DND-41 (cell line): ENCODE measurements around the gene RNF151.

Experiments
- EZH2 ChIP-seq: IDR thresholded peaks from 3 replicates; pipeline ENCODE4 v1.6.1; 2012; ENCODE audit warnings: borderline replicate concordance, low read depth, mild to moderate bottlenecking, moderate library complexity, low read length, inconsistent platforms; ENCODE audit not compliant: severe bottlenecking
- TF ChIP-seq, protein P1 (sequence below): IDR thresholded peaks from 2 replicates; pipeline ENCODE4 v1.5.1; 2012; ENCODE audit warnings: borderline replicate concordance, low read length, moderate library complexity, mild to moderate bottlenecking; ENCODE audit not compliant: poor library complexity, severe bottlenecking; ENCODE audit errors: extremely low read depth

DNA sequence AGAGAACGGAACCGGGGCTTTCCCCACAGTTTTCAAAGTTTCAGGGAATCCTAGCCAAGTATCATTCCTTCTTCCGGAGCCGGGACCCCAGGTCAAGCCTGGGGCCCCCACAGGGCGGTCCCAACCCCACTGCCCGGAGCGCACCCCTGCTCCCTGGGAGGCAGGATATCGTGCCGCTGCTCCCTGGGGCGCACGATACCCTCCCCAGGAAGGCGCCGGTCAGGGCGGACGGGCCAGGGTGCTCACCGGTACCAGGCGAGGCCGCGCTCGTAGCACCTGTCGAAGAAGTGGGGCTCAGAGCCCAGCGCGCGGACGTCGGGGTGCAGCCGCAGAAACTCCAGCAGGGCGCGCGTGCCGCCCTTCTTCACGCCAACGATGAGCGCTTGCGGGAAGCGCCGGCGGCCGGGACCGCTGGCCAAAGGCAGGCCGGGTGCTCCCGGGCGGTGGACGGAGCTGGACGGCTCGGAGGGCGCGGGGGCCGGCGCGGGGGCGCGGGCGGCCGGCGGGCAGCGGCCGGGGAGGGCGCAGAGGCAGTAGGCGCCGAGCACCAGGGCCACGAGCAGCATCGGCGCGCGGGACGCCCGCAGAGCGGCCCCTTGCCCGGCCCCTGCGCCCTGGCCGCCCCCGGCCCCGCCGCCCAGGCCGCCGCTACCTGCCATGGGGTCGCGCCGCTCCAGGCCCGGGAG is 48.8 kb upstream of the RNF151 start:
- no peak for TF ChIP-seq EZH2
- TF ChIP-seq, protein P1, sequence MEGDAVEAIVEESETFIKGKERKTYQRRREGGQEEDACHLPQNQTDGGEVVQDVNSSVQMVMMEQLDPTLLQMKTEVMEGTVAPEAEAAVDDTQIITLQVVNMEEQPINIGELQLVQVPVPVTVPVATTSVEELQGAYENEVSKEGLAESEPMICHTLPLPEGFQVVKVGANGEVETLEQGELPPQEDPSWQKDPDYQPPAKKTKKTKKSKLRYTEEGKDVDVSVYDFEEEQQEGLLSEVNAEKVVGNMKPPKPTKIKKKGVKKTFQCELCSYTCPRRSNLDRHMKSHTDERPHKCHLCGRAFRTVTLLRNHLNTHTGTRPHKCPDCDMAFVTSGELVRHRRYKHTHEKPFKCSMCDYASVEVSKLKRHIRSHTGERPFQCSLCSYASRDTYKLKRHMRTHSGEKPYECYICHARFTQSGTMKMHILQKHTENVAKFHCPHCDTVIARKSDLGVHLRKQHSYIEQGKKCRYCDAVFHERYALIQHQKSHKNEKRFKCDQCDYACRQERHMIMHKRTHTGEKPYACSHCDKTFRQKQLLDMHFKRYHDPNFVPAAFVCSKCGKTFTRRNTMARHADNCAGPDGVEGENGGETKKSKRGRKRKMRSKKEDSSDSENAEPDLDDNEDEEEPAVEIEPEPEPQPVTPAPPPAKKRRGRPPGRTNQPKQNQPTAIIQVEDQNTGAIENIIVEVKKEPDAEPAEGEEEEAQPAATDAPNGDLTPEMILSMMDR = no peak
